Measurements from ENCODE around the gene TRIP11.

Gene TRIP11

GRCh38 chr14:92009604-92010003 is 30.3 kb downstream of the TRIP11 start:
- peaks cover 2% of the 10 kb centered on the region for H3K36me3 ChIP-seq (ENCODE audit: control insufficient read depth, insufficient read depth, low read length)
- H4K8ac ChIP-seq (ENCODE audit: low read depth, low read length), result no peak overlapping the region
- H3K4me3 ChIP-seq (ENCODE audit: low read length), result no peak overlapping the region
- H3K4me1 ChIP-seq (ENCODE audit: control insufficient read depth, low read depth, low read length), result no peaks in the 10 kb centered on the region
- no CpG with 5 or more reads among the region's 1 CpG for WGBS (ENCODE audit: extremely low coverage, insufficient coverage, low lambda C conversion rate)
- no peak overlapping the region for H3K9ac ChIP-seq (ENCODE audit: low read length)
- no peak overlapping the region for H4K5ac ChIP-seq (ENCODE audit: low read length)
- H3K79me1 ChIP-seq (ENCODE audit: low read length), result no peaks in the 10 kb centered on the region
- H3K23ac ChIP-seq (ENCODE audit: low read length), result no peak overlapping the region
- H3K27ac ChIP-seq (ENCODE audit: low read depth, low read length), result no peak overlapping the region
- no peak overlapping the region for H2BK15ac ChIP-seq (replicated peaks; ENCODE audit: low read depth)
- no peak overlapping the region for H2BK5ac ChIP-seq (ENCODE audit: low read length)
- DNase-seq, result no peak
- no peak overlapping the region for H3K56ac ChIP-seq (ENCODE audit: low read length)
- H2AK5ac ChIP-seq (ENCODE audit: low read length), result no peak overlapping the region
- H3K4ac ChIP-seq (ENCODE audit: low read depth, low read length), result no peak overlapping the region
- no peak overlapping the region for H2BK120ac ChIP-seq (ENCODE audit: low read depth, low read length)
- no peaks in the 10 kb centered on the region for H3K79me2 ChIP-seq (ENCODE audit: control insufficient read depth, insufficient read depth, low read length)
- H3K27me3 ChIP-seq (ENCODE audit: insufficient read depth, low read length, poor library complexity), result no peaks in the 10 kb centered on the region
- H3K4me2 ChIP-seq (ENCODE audit: low read length), result no peak overlapping the region
- no peak overlapping the region for H3K18ac ChIP-seq (ENCODE audit: low read length)

DNA sequence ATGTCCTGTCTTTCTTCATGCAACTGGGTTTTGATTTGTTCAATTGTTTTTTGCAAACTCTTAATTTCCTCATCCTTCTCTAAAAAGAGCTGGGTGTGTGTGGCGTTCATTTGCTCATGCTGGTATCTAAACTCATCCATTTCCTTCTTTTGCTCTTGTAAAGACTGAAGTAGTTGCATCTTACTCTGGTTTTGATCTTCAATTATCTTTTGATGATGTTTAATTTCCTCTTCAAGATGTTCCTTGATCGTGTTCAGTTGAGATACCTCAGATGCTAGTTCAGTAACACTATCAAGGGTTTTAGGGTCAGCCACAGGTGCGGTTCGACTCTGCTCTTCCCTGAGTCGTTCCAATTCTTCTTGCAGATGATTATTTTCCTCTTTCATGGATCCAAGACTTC is 34.8 kb downstream of the TRIP11 start:
- H2BK5ac ChIP-seq (ENCODE audit: low read length), result no peak overlapping the region
- H3K36me3 ChIP-seq (ENCODE audit: control insufficient read depth, insufficient read depth, low read length), result no peaks in the 10 kb centered on the region
- no peak overlapping the region for H4K5ac ChIP-seq (ENCODE audit: low read length)
- H2AK5ac ChIP-seq (ENCODE audit: low read length), result no peak overlapping the region
- H3K79me2 ChIP-seq (ENCODE audit: control insufficient read depth, insufficient read depth, low read length), result no peaks in the 10 kb centered on the region
- no peak overlapping the region for H3K9ac ChIP-seq (ENCODE audit: low read length)
- H3K4me3 ChIP-seq (ENCODE audit: low read length), result no peak overlapping the region
- H2BK120ac ChIP-seq (ENCODE audit: low read depth, low read length), result no peak overlapping the region
- H3K27me3 ChIP-seq (ENCODE audit: insufficient read depth, low read length, poor library complexity), result no peaks in the 10 kb centered on the region
- no peak overlapping the region for H3K4ac ChIP-seq (ENCODE audit: low read depth, low read length)
- H3K4me2 ChIP-seq (ENCODE audit: low read length), result no peak overlapping the region
- no peak overlapping the region for H3K27ac ChIP-seq (ENCODE audit: low read depth, low read length)
- H3K18ac ChIP-seq (ENCODE audit: low read length), result no peak overlapping the region
- H3K4me1 ChIP-seq (ENCODE audit: control insufficient read depth, low read depth, low read length), result no peaks in the 10 kb centered on the region
- WGBS (ENCODE audit: extremely low coverage, insufficient coverage, low lambda C conversion rate), result no CpG with 5 or more reads among the region's 5 CpGs
- H3K56ac ChIP-seq (ENCODE audit: low read length), result no peak overlapping the region
- H2BK15ac ChIP-seq (replicated peaks; ENCODE audit: low read depth), result no peak overlapping the region
- no peaks in the 10 kb centered on the region for H3K79me1 ChIP-seq (ENCODE audit: low read length)
- no peak overlapping the region for H3K23ac ChIP-seq (ENCODE audit: low read length)
- no peak for DNase-seq
- H4K8ac ChIP-seq (ENCODE audit: low read depth, low read length), result no peak overlapping the region

- DNase-seq, result no peak
- Histone ChIP-seq H3K79me2 (ENCODE audit: control insufficient read depth, insufficient read depth, low read length) (no peaks in the 10 kb centered on the region), H2BK15ac (replicated peaks; ENCODE audit: low read depth) (no peak overlapping the region), H3K23ac (ENCODE audit: low read length) (no peak overlapping the region), H3K79me1 (ENCODE audit: low read length) (no peaks in the 10 kb centered on the region), H4K8ac (ENCODE audit: low read depth, low read length) (no peak overlapping the region), H3K4me2 (ENCODE audit: low read length) (no peak overlapping the region), H3K27me3 (ENCODE audit: insufficient read depth, low read length, poor library complexity) (no peaks in the 10 kb centered on the region), H2BK120ac (ENCODE audit: low read depth, low read length) (no peak overlapping the region), H2BK5ac (ENCODE audit: low read length) (no peak overlapping the region), H3K18ac (ENCODE audit: low read length) (no peak overlapping the region), H4K5ac (ENCODE audit: low read length) (no peak overlapping the region), H3K36me3 (ENCODE audit: control insufficient read depth, insufficient read depth, low read length) (no peaks in the 10 kb centered on the region), H3K4ac (ENCODE audit: low read depth, low read length) (no peak overlapping the region), H3K9ac (ENCODE audit: low read length) (no peak overlapping the region), H3K56ac (ENCODE audit: low read length) (no peak overlapping the region), H3K4me1 (ENCODE audit: control insufficient read depth, low read depth, low read length) (no peaks in the 10 kb centered on the region), H3K27ac (ENCODE audit: low read depth, low read length) (no peak overlapping the region), H2AK5ac (ENCODE audit: low read length) (no peak overlapping the region), H3K4me3 (ENCODE audit: low read length) (no peak overlapping the region)
- no CpG with 5 or more reads among the region's 2 CpGs for WGBS (ENCODE audit: extremely low coverage, insufficient coverage, low lambda C conversion rate)
Observed at GRCh38 chr14:92004062-92004461, 35.8 kb downstream of the TRIP11 start.

DNA sequence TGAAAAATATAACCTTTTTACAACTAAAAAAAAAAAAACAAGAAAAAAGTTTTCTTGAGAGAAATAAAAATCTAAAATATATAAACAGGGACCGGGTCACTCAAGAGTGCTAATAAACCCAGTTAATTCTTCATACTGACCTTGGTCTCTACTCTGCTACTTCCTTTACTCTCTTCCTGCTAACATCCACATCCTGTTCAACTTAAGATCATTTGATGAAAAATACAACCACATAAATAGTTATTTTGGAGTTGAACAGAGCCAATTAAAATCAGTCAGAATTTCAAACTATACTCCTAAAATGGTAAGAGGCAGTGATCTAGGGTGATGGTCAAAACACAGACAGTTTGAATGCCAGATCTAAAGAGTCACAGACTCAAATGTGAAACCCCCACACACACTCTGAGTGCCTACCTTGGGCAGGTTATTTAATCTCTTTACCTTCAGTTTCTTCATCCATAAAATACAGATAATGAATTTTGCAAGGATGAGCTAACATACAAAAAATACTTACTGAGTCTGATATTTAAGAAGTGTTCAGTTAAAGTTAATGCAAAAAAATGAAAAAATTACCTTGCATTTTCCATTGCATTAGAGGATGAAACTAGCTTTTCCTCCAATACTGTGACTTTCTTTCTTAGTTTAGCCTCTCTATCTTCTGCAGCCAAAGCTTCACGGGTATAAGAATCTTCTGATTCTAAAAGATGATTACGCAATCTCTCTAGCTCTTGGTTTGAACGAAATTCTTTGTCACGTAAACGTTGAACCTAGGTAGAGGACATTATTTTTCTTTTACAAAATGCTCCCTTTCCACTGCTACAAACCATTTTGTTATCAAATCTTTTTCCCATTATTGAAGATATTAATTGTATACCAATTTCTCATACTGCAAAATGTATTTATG is 40.9 kb downstream of the TRIP11 start:
- no peaks in the 10 kb centered on the region for H3K79me2 ChIP-seq (ENCODE audit: control insufficient read depth, insufficient read depth, low read length)
- H3K4me1 ChIP-seq (ENCODE audit: control insufficient read depth, low read depth, low read length), result no peaks in the 10 kb centered on the region
- no peak overlapping the region for H3K9ac ChIP-seq (ENCODE audit: low read length)
- no peak overlapping the region for H3K4me3 ChIP-seq (ENCODE audit: low read length)
- no peaks in the 10 kb centered on the region for H3K36me3 ChIP-seq (ENCODE audit: control insufficient read depth, insufficient read depth, low read length)
- H4K8ac ChIP-seq (ENCODE audit: low read depth, low read length), result no peak overlapping the region
- no peak overlapping the region for H3K56ac ChIP-seq (ENCODE audit: low read length)
- no peak overlapping the region for H3K4ac ChIP-seq (ENCODE audit: low read depth, low read length)
- H3K4me2 ChIP-seq (ENCODE audit: low read length), result no peak overlapping the region
- no peak overlapping the region for H3K27ac ChIP-seq (ENCODE audit: low read depth, low read length)
- H3K27me3 ChIP-seq (ENCODE audit: insufficient read depth, low read length, poor library complexity), result no peaks in the 10 kb centered on the region
- no CpG with 5 or more reads among the region's 6 CpGs for WGBS (ENCODE audit: extremely low coverage, insufficient coverage, low lambda C conversion rate)
- no peak overlapping the region for H2BK15ac ChIP-seq (replicated peaks; ENCODE audit: low read depth)
- no peak overlapping the region for H2AK5ac ChIP-seq (ENCODE audit: low read length)
- H3K79me1 ChIP-seq (ENCODE audit: low read length), result no peaks in the 10 kb centered on the region
- no peak overlapping the region for H4K5ac ChIP-seq (ENCODE audit: low read length)
- H3K18ac ChIP-seq (ENCODE audit: low read length), result no peak overlapping the region
- DNase-seq, result no peak
- H3K23ac ChIP-seq (ENCODE audit: low read length), result no peak overlapping the region
- H2BK5ac ChIP-seq (ENCODE audit: low read length), result no peak overlapping the region
- no peak overlapping the region for H2BK120ac ChIP-seq (ENCODE audit: low read depth, low read length)

- Histone ChIP-seq H3K36me3 (ENCODE audit: control insufficient read depth, insufficient read depth, low read length) (no peaks in the 10 kb centered on the region), H3K79me2 (ENCODE audit: control insufficient read depth, insufficient read depth, low read length) (no peaks in the 10 kb centered on the region), H4K8ac (ENCODE audit: low read depth, low read length) (no peak overlapping the region), H3K79me1 (ENCODE audit: low read length) (no peaks in the 10 kb centered on the region), H2BK5ac (ENCODE audit: low read length) (no peak overlapping the region), H4K5ac (ENCODE audit: low read length) (no peak overlapping the region), H2BK15ac (replicated peaks; ENCODE audit: low read depth) (no peak overlapping the region), H3K27ac (ENCODE audit: low read depth, low read length) (no peak overlapping the region), H3K4me1 (ENCODE audit: control insufficient read depth, low read depth, low read length) (no peaks in the 10 kb centered on the region), H3K23ac (ENCODE audit: low read length) (no peak overlapping the region), H3K27me3 (ENCODE audit: insufficient read depth, low read length, poor library complexity) (no peaks in the 10 kb centered on the region), H3K4ac (ENCODE audit: low read depth, low read length) (no peak overlapping the region), H3K56ac (ENCODE audit: low read length) (no peak overlapping the region), H3K9ac (ENCODE audit: low read length) (no peak overlapping the region), H3K4me2 (ENCODE audit: low read length) (no peak overlapping the region), H3K18ac (ENCODE audit: low read length) (no peak overlapping the region), H3K4me3 (ENCODE audit: low read length) (no peak overlapping the region), H2BK120ac (ENCODE audit: low read depth, low read length) (no peak overlapping the region), H2AK5ac (ENCODE audit: low read length) (no peak overlapping the region)
- DNase-seq, result no peak
Observed at GRCh38 chr14:91997492-91997891, 42.4 kb downstream of the TRIP11 start.

- Histone ChIP-seq H2BK15ac (replicated peaks; ENCODE audit: low read depth) (no peak overlapping the region), H3K79me2 (ENCODE audit: control insufficient read depth, insufficient read depth, low read length) (no peaks in the 10 kb centered on the region), H3K79me1 (ENCODE audit: low read length) (no peaks in the 10 kb centered on the region), H4K5ac (ENCODE audit: low read length) (no peak overlapping the region), H3K18ac (ENCODE audit: low read length) (no peak overlapping the region), H2AK5ac (ENCODE audit: low read length) (no peak overlapping the region), H2BK120ac (ENCODE audit: low read depth, low read length) (no peak overlapping the region), H3K36me3 (ENCODE audit: control insufficient read depth, insufficient read depth, low read length) (no peaks in the 10 kb centered on the region), H3K9ac (ENCODE audit: low read length) (no peak overlapping the region), H3K4me3 (ENCODE audit: low read length) (no peak overlapping the region), H3K4ac (ENCODE audit: low read depth, low read length) (no peak overlapping the region), H4K8ac (ENCODE audit: low read depth, low read length) (no peak overlapping the region), H2BK5ac (ENCODE audit: low read length) (no peak overlapping the region), H3K56ac (ENCODE audit: low read length) (no peak overlapping the region), H3K4me2 (ENCODE audit: low read length) (no peak overlapping the region), H3K23ac (ENCODE audit: low read length) (no peak overlapping the region), H3K27me3 (ENCODE audit: insufficient read depth, low read length, poor library complexity) (no peaks in the 10 kb centered on the region), H3K27ac (ENCODE audit: low read depth, low read length) (no peak overlapping the region), H3K4me1 (ENCODE audit: control insufficient read depth, low read depth, low read length) (no peaks in the 10 kb centered on the region)
- DNase-seq, result peak; percentile 71
- no CpG with 5 or more reads among the region's 2 CpGs for WGBS (ENCODE audit: extremely low coverage, insufficient coverage, low lambda C conversion rate)
Observed at GRCh38 chr14:91996948-91997371, 42.9 kb downstream of the TRIP11 start.

All from mesendoderm (in vitro differentiated cells).